ENCODE data around the gene SELPLG.
A peak's percentile ranks its signal among the peaks of the same experiment; 100 is the strongest.

The SELPLG gene

GRCh38 chr12:108602976-108603704 lies 30.6 kb downstream of the SELPLG start:
- Histone ChIP-seq H3K4me3 (ENCODE audit: low read depth, low read length) (no peak overlapping the region), H3K27me3 (ENCODE audit: insufficient read depth, low read depth, severe bottlenecking) (no peaks in the 10 kb centered on the region), H3K9me3 (ENCODE audit: severe bottlenecking) (peaks cover 4% of the 10 kb centered on the region), H3K36me3 (no peaks in the 10 kb centered on the region), H3K27ac (no peak overlapping the region)
- no peak for DNase-seq
- TF ChIP-seq CTCF (IDR thresholded peaks at IDR 0.05; ENCODE audit: low read depth, low read length) = no peak

GRCh38 chr12:108602209-108602705 lies 31.4 kb downstream of the SELPLG start:
- no peak overlapping the region for H3K4me3 ChIP-seq (ENCODE audit: low read depth, low read length)
- no peaks in the 10 kb centered on the region for H3K36me3 ChIP-seq
- peaks cover 4% of the 10 kb centered on the region for H3K9me3 ChIP-seq (ENCODE audit: severe bottlenecking)
- no peak for DNase-seq
- H3K27ac ChIP-seq = no peak overlapping the region
- TF ChIP-seq CTCF (IDR thresholded peaks at IDR 0.05; ENCODE audit: low read depth, low read length) = no peak
- no peaks in the 10 kb centered on the region for H3K27me3 ChIP-seq (ENCODE audit: insufficient read depth, low read depth, severe bottlenecking)

GRCh38 chr12:108600702-108601007 lies 33.0 kb downstream of the SELPLG start:
- Histone ChIP-seq H3K9me3 (ENCODE audit: severe bottlenecking) (no peaks in the 10 kb centered on the region), H3K4me3 (ENCODE audit: low read depth, low read length) (no peak overlapping the region), H3K27ac (no peak overlapping the region), H3K27me3 (ENCODE audit: insufficient read depth, low read depth, severe bottlenecking) (no peaks in the 10 kb centered on the region), H3K36me3 (no peaks in the 10 kb centered on the region)
- DNase-seq = peak; percentile 43
- no peak for TF ChIP-seq CTCF (IDR thresholded peaks at IDR 0.05; ENCODE audit: low read depth, low read length)

- H3K27ac ChIP-seq = no peak overlapping the region
- no peak for DNase-seq
- H3K36me3 ChIP-seq = no peaks in the 10 kb centered on the region
- H3K4me3 ChIP-seq (ENCODE audit: low read depth, low read length) = no peak overlapping the region
- 0 out of 2 replicates have a peak, but pooled peaks have one; percentile 8 for TF ChIP-seq CTCF (IDR thresholded peaks at IDR 0.05; ENCODE audit: low read depth, low read length)
- no peaks in the 10 kb centered on the region for H3K27me3 ChIP-seq (ENCODE audit: insufficient read depth, low read depth, severe bottlenecking)
- H3K9me3 ChIP-seq (ENCODE audit: severe bottlenecking) = no peaks in the 10 kb centered on the region
Observed at GRCh38 chr12:108599948-108600701, 33.6 kb downstream of the SELPLG start.

GRCh38 chr12:108599541-108599940 lies 34.2 kb downstream of the SELPLG start:
- Histone ChIP-seq H3K27ac (no peak overlapping the region), H3K36me3 (no peaks in the 10 kb centered on the region), H3K9me3 (ENCODE audit: severe bottlenecking) (no peaks in the 10 kb centered on the region), H3K27me3 (ENCODE audit: insufficient read depth, low read depth, severe bottlenecking) (no peaks in the 10 kb centered on the region), H3K4me3 (ENCODE audit: low read depth, low read length) (no peak overlapping the region)
- DNase-seq = no peak
- TF ChIP-seq CTCF (IDR thresholded peaks at IDR 0.05; ENCODE audit: low read depth, low read length) = no peak
